Gastrocnemius medialis (tissue), 4 donors: Measurements from ENCODE around the gene B4GALT2. TPM values are rescaled to one million over a fixed set of nuclear protein-coding genes. Genes with fewer than 3 reads are reported as not detected.

ENCODE experiments used
- ATAC-seq, 2 donors: fragments of 150-250 bp; one replicate each; pipeline ENCODE4 v1.9.1; 2016
- DNase-seq, 2 donors: peaks; one replicate each; pipeline ENCODE4 v3.0.0-alpha.2; 2019
- H3K27ac ChIP-seq, 4 donors: fragments of 200-600 bp; sonication (generic); 1 replicate in 1 of 4; 2 replicates in 3 of 4; pipeline ENCODE4 v1.5.1; 2016 to 2018; ENCODE audit warnings: mild to moderate bottlenecking in 2 of 4, moderate library complexity in 1 of 4
- H3K27me3 ChIP-seq, 3 donors: fragments of 200-600 bp; sonication (generic) in 2 of 3; 1 replicate in 1 of 3; 2 replicates in 2 of 3; pipeline versions ENCODE4 v1.5.1 to v1.6.0; 2016 to 2019; ENCODE audit warnings: mild to moderate bottlenecking in 1 of 3, moderate library complexity in 1 of 3
- H3K36me3 ChIP-seq, 2 donors: fragments of 200-600 bp; sonication (generic) in 1 of 2; one replicate each; pipeline ENCODE4 v1.5.1; 2017 to 2018
- H3K4me1 ChIP-seq, 2 donors: fragments of 200-600 bp; sonication (generic) in 1 of 2; one replicate each; pipeline ENCODE4 v1.5.1; 2016 to 2017; ENCODE audit warnings: mild to moderate bottlenecking in 2 of 2
- H3K4me3 ChIP-seq, 4 donors: fragments of 200-600 bp; sonication (generic) in 3 of 4; 1 replicate in 1 of 4; 2 replicates in 3 of 4; pipeline ENCODE4 v1.5.1; 2016 to 2019; ENCODE audit warnings: mild to moderate bottlenecking in 2 of 4
- H3K9me3 ChIP-seq, 3 donors: fragments of 200-600 bp; sonication (generic) in 2 of 3; 1 replicate in 1 of 3; 2 replicates in 2 of 3; pipeline ENCODE4 v1.5.1; 2016 to 2019
- CTCF ChIP-seq, 5 experiments: fragments of 450-650 bp in 3 of 5; fragments of 200-600 bp in 2 of 5; sonication (generic) in 2 of 5; IDR thresholded peaks in 4 of 5; conservative IDR thresholded peaks in 1 of 5; 1 replicate in 4 of 5; 2 replicates in 1 of 5; pipeline ENCODE4 v1.5.1; 2016 to 2019; ENCODE audit warnings: antibody characterized with exemption in 5 of 5, mild to moderate bottlenecking in 3 of 5, moderate library complexity in 3 of 5
- POLR2A ChIP-seq, 2 donors: fragments of 450-650 bp; IDR thresholded peaks; one replicate each; pipeline ENCODE4 v1.6.1; 2017; ENCODE audit warnings: antibody characterized with exemption in 2 of 2, mild to moderate bottlenecking in 2 of 2, moderate library complexity in 2 of 2
- in situ Hi-C, 4 donors: fragments of 200-750 bp; cut with MboI; loops; one replicate each; pipeline versions ENCODE4 v1.15.0 to v1.8.0; 2017; ENCODE audit warnings: low sequenced_read_pairs in 4 of 4
- intact Hi-C: fragments of 100-400 bp; cut with DNase I; formaldehyde crosslinking; loops from one replicate; pipeline ENCODE4 v1.15.1; 2023; ENCODE audit warnings: low total_unique reads
- total RNA-seq, 4 donors: library from RNA; depleted of rRNA; stranded (reverse); fragments of >200 nt; gene quantifications; one replicate each; pipeline versions ENCODE4 v1.1.0 to v1.2.3, GENCODE V29; 2016

Gene B4GALT2
- total RNA-seq, 4 donors from 2014 or later, result 63.5 to 97.8 (median 72.1) TPM

- no peaks in the 10 kb centered on the region for H3K36me3 ChIP-seq
- H3K4me1 ChIP-seq, result no peaks in the 10 kb centered on the region
- no peak overlapping the region for H3K4me3 ChIP-seq
- ATAC-seq (no peak), DNase-seq (no peak)
- no peaks in the 10 kb centered on the region for H3K27me3 ChIP-seq
- in situ Hi-C loops, result no loop called here
- TF ChIP-seq CTCF (IDR thresholded peaks at IDR 0.05 in 4 of 5, conservative IDR thresholded peaks at IDR 0.05 in 1 of 5), result no peak
- H3K27ac ChIP-seq, result no peak overlapping the region
- no peaks in the 10 kb centered on the region for H3K9me3 ChIP-seq
- intact Hi-C loops, result no loop called here
Observed at GRCh38 chr1:44010935-44011471, 32.0 kb downstream of the B4GALT2 start.

DNA sequence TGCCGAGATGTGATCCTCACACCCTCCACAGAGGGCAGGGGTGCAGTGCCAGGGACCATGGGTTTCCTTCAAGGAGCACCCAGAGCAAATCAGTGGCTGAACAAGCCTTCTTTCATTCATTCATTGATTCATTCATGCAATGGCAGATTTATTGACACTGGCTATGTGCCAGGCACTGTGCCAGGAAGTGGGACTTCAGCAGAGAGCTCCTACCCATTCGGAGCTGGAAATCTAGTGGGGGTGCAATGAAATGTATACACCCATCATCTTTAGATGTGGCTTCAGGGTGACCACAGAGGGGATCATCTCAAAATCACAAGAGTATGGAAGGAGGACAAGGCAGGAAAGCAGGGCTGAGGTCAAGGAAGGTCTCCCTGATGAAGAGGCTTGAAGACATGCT, 33.4 kb downstream of the B4GALT2 start:
- no peak for DNase-seq
- Histone ChIP-seq H3K9me3 (no peaks in the 10 kb centered on the region), H3K36me3 (no peaks in the 10 kb centered on the region), H3K4me1 (no peaks in the 10 kb centered on the region), H3K27ac (no peak overlapping the region), H3K27me3 (no peaks in the 10 kb centered on the region), H3K4me3 (no peak overlapping the region)
- in situ Hi-C loops (no loop called here), intact Hi-C loops (no loop called here)
- TF ChIP-seq CTCF (IDR thresholded peaks at IDR 0.05 in 4 of 5, conservative IDR thresholded peaks at IDR 0.05 in 1 of 5) (no peak), POLR2A (IDR thresholded peaks at IDR 0.05) (no peak)
- ATAC-seq, result no peak

DNA sequence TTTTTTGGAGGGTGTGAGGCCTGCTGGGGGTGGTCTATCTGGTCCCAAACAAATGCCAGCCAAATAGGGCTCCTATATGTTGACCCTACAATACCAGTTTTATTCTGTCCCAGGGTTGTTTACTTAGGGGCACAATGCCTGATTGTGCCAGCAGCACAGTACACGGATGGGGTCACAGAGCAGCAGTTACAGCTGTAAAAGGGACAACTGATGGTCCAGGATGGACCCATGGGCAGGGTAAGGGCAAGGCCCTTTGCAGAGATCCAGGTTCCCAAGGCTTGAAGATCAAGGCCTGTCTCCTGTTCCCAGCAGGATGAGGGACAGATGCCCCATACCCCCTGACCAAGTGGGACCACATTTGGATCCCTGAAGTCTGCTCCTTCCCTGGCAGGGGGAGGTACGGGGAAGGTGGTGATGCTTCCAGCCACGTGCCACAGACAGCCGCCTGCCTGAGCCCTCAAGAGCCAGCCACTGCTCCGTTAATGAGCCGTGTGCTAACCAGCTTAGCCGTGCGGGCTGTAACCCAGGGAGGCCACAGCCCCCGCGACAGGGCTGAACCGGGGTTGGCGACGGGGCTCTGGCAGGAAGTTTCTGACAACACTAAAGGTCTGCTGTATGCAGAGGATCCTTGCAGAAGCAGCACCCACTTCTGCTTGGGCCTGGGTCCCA, 34.1 kb downstream of the B4GALT2 start:
- DNase-seq (no peak), ATAC-seq (no peak)
- Histone ChIP-seq H3K4me1 (no peaks in the 10 kb centered on the region), H3K27ac (no peak overlapping the region), H3K9me3 (no peaks in the 10 kb centered on the region), H3K4me3 (no peak overlapping the region), H3K36me3 (no peaks in the 10 kb centered on the region), H3K27me3 (no peaks in the 10 kb centered on the region)
- TF ChIP-seq CTCF (IDR thresholded peaks at IDR 0.05 in 4 of 5, conservative IDR thresholded peaks at IDR 0.05 in 1 of 5), result no peak
- TF ChIP-seq POLR2A (IDR thresholded peaks at IDR 0.05), result no peak
- in situ Hi-C loops, result no loop called here
- intact Hi-C loops, result no loop called here

DNA sequence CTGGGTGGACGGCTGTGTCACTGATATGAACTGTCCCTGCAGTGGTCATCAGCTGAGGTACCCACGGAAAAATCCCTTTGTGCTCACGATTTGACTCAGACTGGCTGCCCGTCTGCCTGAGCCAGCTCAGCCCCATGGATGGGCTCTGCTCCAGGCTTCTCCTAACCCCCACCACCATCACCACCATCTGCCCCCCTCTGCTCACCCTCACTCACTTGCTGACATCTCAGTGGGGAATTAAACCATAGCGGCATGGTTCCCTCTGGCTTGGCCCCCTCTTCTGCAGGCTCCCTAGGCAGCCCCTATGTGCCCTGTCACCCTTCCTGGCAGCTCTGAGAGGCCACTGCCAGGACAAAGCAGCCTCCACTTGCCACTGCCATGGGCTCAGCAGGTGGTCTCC, 34.9 kb downstream of the B4GALT2 start:
- in situ Hi-C loops (no loop called here), intact Hi-C loops (no loop called here)
- DNase-seq, result no peak
- Histone ChIP-seq H3K27ac (no peak overlapping the region), H3K4me1 (no peaks in the 10 kb centered on the region), H3K36me3 (no peaks in the 10 kb centered on the region), H3K27me3 (no peaks in the 10 kb centered on the region), H3K4me3 (no peak overlapping the region), H3K9me3 (no peaks in the 10 kb centered on the region)
- no peak for ATAC-seq
- TF ChIP-seq POLR2A (IDR thresholded peaks at IDR 0.05), result no peak
- no peak for TF ChIP-seq CTCF (IDR thresholded peaks at IDR 0.05 in 4 of 5, conservative IDR thresholded peaks at IDR 0.05 in 1 of 5)
